Measurements from ENCODE around the gene PLK5. TPM values are rescaled to one million over a fixed set of nuclear protein-coding genes. Genes with fewer than 3 reads are reported as not detected.

The PLK5 gene
- total RNA-seq, 1 donor from 2014 or later: 0.09 TPM

DNA sequence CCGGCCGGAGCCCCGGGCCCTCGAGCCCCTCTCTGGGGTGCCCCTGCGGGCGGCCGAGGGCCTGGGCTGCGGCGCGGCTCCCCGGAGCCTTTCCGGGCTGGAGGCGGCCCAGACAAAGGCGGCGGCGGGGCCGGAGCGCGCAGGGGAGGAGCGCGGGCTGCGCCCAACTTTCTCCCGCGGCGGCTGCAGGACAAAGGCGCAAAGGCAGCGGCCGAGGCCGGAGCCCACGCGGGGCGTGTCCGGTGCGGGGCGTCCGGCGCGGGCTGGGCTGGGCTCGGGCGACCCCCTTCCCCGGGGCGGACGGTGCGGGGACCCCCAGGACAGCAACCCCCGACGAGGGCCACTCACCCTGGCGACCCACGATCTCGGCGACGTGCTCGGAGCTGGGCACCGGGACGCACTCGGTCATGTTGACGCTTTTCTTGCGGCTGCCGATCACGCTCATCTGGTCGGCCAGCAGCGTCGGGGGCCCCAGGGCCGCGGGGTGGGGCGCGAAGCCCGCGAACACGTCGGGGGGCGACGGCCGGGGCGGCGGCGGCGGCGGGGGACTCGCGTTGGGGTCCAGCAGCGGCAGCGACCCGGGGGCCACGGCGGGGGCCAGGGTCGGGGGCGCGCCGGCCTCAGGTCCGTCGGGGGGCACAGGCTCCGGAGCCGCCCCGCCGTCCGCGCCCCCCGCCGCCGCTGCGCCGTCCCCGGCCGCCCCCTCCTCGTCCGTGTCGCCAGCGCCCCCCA lies 43.4 kb downstream of the PLK5 start:
- H2AFZ ChIP-seq (ENCODE audit: low read depth, low read length): peak overlapping the region; percentile 18
- H3K4me1 Mint-ChIP-seq (ENCODE audit: low read depth, unreplicated experiment): no peaks in the 10 kb centered on the region
- H3K27ac Mint-ChIP-seq (ENCODE audit: unreplicated experiment): no peak overlapping the region
- H3K9me3 ChIP-seq (ENCODE audit: insufficient read depth, low read depth, low read length): no peaks in the 10 kb centered on the region
- TF ChIP-seq EZH2 (IDR thresholded peaks at IDR 0.05; ENCODE audit: insufficient read depth, low read length): no peak
- TF ChIP-seq, protein P1, sequence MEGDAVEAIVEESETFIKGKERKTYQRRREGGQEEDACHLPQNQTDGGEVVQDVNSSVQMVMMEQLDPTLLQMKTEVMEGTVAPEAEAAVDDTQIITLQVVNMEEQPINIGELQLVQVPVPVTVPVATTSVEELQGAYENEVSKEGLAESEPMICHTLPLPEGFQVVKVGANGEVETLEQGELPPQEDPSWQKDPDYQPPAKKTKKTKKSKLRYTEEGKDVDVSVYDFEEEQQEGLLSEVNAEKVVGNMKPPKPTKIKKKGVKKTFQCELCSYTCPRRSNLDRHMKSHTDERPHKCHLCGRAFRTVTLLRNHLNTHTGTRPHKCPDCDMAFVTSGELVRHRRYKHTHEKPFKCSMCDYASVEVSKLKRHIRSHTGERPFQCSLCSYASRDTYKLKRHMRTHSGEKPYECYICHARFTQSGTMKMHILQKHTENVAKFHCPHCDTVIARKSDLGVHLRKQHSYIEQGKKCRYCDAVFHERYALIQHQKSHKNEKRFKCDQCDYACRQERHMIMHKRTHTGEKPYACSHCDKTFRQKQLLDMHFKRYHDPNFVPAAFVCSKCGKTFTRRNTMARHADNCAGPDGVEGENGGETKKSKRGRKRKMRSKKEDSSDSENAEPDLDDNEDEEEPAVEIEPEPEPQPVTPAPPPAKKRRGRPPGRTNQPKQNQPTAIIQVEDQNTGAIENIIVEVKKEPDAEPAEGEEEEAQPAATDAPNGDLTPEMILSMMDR (IDR thresholded peaks at IDR 0.05; ENCODE audit: insufficient read depth, low read depth, low read length): no peak
- H3K4me3 Mint-ChIP-seq (ENCODE audit: unreplicated experiment): peak overlapping the region; percentile 82
- H3K9me3 Mint-ChIP-seq (ENCODE audit: unreplicated experiment): no peaks in the 10 kb centered on the region
- H3K36me3 Mint-ChIP-seq (ENCODE audit: low read depth, unreplicated experiment): peaks cover 4% of the 10 kb centered on the region
- peak overlapping the region; percentile 98 for H3K4me2 ChIP-seq (ENCODE audit: low read length)
- H3K27me3 ChIP-seq (ENCODE audit: insufficient read depth, low read length): no peaks in the 10 kb centered on the region
- peaks cover 52% of the 10 kb centered on the region for H3K79me2 ChIP-seq (ENCODE audit: insufficient read depth, low read length)
- peaks cover 5% of the 10 kb centered on the region for H3K27me3 Mint-ChIP-seq (ENCODE audit: low read depth, unreplicated experiment)
- H4K20me1 ChIP-seq (ENCODE audit: insufficient read depth, low read length): peaks cover 46% of the 10 kb centered on the region
- peak overlapping the region; percentile 78 for H3K4me3 ChIP-seq (ENCODE audit: insufficient read depth, low read depth, low read length)
- H3K27ac ChIP-seq (ENCODE audit: low read depth, low read length): peak overlapping the region; percentile 97
- peak overlapping the region; percentile 99 for H3K9ac ChIP-seq (ENCODE audit: low read length)
- peak; percentile 12 for DNase-seq (ENCODE audit: low read depth)
- peaks cover 10% of the 10 kb centered on the region for H3K4me1 ChIP-seq (ENCODE audit: insufficient read depth, low read length)
- no peaks in the 10 kb centered on the region for H3K36me3 ChIP-seq (ENCODE audit: insufficient read depth, low read length)
- FAIRE-seq: no peak

DNA sequence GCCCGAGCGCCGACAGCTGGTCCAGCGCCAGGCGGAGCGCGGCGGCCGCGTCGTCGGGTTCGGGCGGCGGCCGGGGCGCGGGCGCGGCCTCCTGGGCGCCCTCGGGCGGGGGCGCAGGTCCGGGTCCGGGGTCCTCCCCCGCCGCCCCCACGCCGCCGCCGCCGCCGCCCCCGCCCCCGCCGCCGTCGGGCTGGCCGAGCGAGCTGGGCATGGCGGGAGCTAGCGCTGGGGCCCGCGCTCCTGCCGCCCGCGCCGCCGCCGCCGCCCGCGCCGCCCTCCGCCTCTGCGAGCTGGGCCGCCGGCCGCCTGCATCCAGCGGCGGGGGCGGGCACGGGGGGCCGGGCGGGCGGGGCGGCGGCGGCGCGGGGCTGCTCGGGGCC lies 44.0 kb downstream of the PLK5 start:
- H3K9me3 ChIP-seq (ENCODE audit: insufficient read depth, low read depth, low read length): no peaks in the 10 kb centered on the region

More for the DNA sequence above, 44.0 kb downstream of the PLK5 start:
- Histone ChIP-seq H2AFZ (ENCODE audit: low read depth, low read length) (no peak overlapping the region), H3K9ac (ENCODE audit: low read length) (peak overlapping the region; percentile 99), H4K20me1 (ENCODE audit: insufficient read depth, low read length) (peaks cover 41% of the 10 kb centered on the region), H3K27ac (ENCODE audit: low read depth, low read length) (no peak overlapping the region), H3K4me3 (ENCODE audit: insufficient read depth, low read depth, low read length) (no peak overlapping the region), H3K79me2 (ENCODE audit: insufficient read depth, low read length) (peaks cover 46% of the 10 kb centered on the region), H3K4me1 (ENCODE audit: insufficient read depth, low read length) (peaks cover 10% of the 10 kb centered on the region), H3K4me2 (ENCODE audit: low read length) (peak overlapping the region; percentile 98), H3K36me3 (ENCODE audit: insufficient read depth, low read length) (no peaks in the 10 kb centered on the region), H3K27me3 (ENCODE audit: insufficient read depth, low read length) (no peaks in the 10 kb centered on the region)
- no peak for DNase-seq (ENCODE audit: low read depth)
- Mint-ChIP-seq H3K9me3 (ENCODE audit: unreplicated experiment) (no peaks in the 10 kb centered on the region), H3K4me1 (ENCODE audit: low read depth, unreplicated experiment) (no peaks in the 10 kb centered on the region), H3K36me3 (ENCODE audit: low read depth, unreplicated experiment) (peaks cover 2% of the 10 kb centered on the region), H3K27me3 (ENCODE audit: low read depth, unreplicated experiment) (peaks cover 5% of the 10 kb centered on the region), H3K4me3 (ENCODE audit: unreplicated experiment) (no peak overlapping the region), H3K27ac (ENCODE audit: unreplicated experiment) (no peak overlapping the region)
- no peak for FAIRE-seq
- no peak for TF ChIP-seq EZH2 (IDR thresholded peaks at IDR 0.05; ENCODE audit: insufficient read depth, low read length)
- TF ChIP-seq, protein P1 (IDR thresholded peaks at IDR 0.05; ENCODE audit: insufficient read depth, low read depth, low read length): no peak

Data from astrocyte (in vitro differentiated cells and primary cell).